ENCODE data around the gene SOBP.
A peak's percentile ranks its signal among the peaks of the same experiment; 100 is the strongest.

SOBP gene

GRCh38 chr6:107523794-107524193 lies 33.9 kb downstream of the SOBP start:
- no peak for DNase-seq (ENCODE audit: low spot score)

GRCh38 chr6:107524626-107525025 lies 34.7 kb downstream of the SOBP start:
- no peak for DNase-seq (ENCODE audit: low spot score)

- no peak for DNase-seq (ENCODE audit: low spot score)
These were observed 42.0 kb downstream of the SOBP start for GRCh38 chr6:107531868-107532267.

GRCh38 chr6:107532706-107533105 lies 42.8 kb downstream of the SOBP start:
- DNase-seq (ENCODE audit: low spot score) = no peak

GRCh38 chr6:107533415-107534059 lies 43.6 kb downstream of the SOBP start:
- DNase-seq (ENCODE audit: low spot score) = no peak

- peak; percentile 9 for DNase-seq (ENCODE audit: low spot score)
These were observed 44.7 kb downstream of the SOBP start for GRCh38 chr6:107534571-107535141.

GRCh38 chr6:107535626-107536025 lies 45.7 kb downstream of the SOBP start:
- no peak for DNase-seq (ENCODE audit: low spot score)

GRCh38 chr6:107536180-107536961 lies 46.5 kb downstream of the SOBP start:
- DNase-seq (ENCODE audit: low spot score) = no peak

GRCh38 chr6:107537559-107537958 lies 47.6 kb downstream of the SOBP start:
- no peak for DNase-seq (ENCODE audit: low spot score)

GRCh38 chr6:107538856-107539387 lies 49.0 kb downstream of the SOBP start:
- DNase-seq (ENCODE audit: low spot score) = no peak

GRCh38 chr6:107539409-107539808 lies 49.5 kb downstream of the SOBP start:
- DNase-seq (ENCODE audit: low spot score) = no peak

- DNase-seq (ENCODE audit: low spot score) = no peak
These were observed 50.0 kb downstream of the SOBP start for GRCh38 chr6:107539849-107540464.

GRCh38 chr6:107540465-107540857 lies 50.5 kb downstream of the SOBP start:
- no peak for DNase-seq (ENCODE audit: low spot score)

- no peak for DNase-seq (ENCODE audit: low spot score)
These were observed 52.3 kb downstream of the SOBP start for GRCh38 chr6:107542192-107542668.

GRCh38 chr6:107543088-107543487 lies 53.2 kb downstream of the SOBP start:
- no peak for DNase-seq (ENCODE audit: low spot score)

GRCh38 chr6:107543567-107543966 lies 53.6 kb downstream of the SOBP start:
- DNase-seq (ENCODE audit: low spot score) = no peak

GRCh38 chr6:107545763-107546162 lies 55.8 kb downstream of the SOBP start:
- no peak for DNase-seq (ENCODE audit: low spot score)

GRCh38 chr6:107546691-107547450 lies 57.0 kb downstream of the SOBP start:
- no peak for DNase-seq (ENCODE audit: low spot score)

GRCh38 chr6:107547451-107547840 lies 57.5 kb downstream of the SOBP start:
- no peak for DNase-seq (ENCODE audit: low spot score)

GRCh38 chr6:107550241-107550840 lies 60.4 kb downstream of the SOBP start:
- DNase-seq (ENCODE audit: low spot score) = no peak

GRCh38 chr6:107550906-107551305 lies 61.0 kb downstream of the SOBP start:
- no peak for DNase-seq (ENCODE audit: low spot score)
